WI38 (cell line): Measurements from ENCODE around the gene MBP.
"Not testable (repeated sequence)": the region's sequence is repeated elsewhere in the genome, so short reads cannot be mapped to it uniquely, and the experiment has no call there.

Source experiments
- H3K4me3 ChIP-seq: 2 replicates; pipeline ENCODE4 v1.5.1; 2011; ENCODE audit warnings: low read depth, mild to moderate bottlenecking, control low read depth, low read length
- CTCF ChIP-seq: IDR thresholded peaks from 2 replicates; pipeline ENCODE4 v1.5.1; 2012; ENCODE audit warnings: low read depth, mild to moderate bottlenecking, control low read depth, low read length

The MBP gene

GRCh38 chr18:76996429-76996828 lies 136.2 kb downstream of the MBP start:
- no peak overlapping the region for H3K4me3 ChIP-seq
- no peak for TF ChIP-seq CTCF

- no peak overlapping the region for H3K4me3 ChIP-seq
- no peak for TF ChIP-seq CTCF
Measured at GRCh38 chr18:76995896-76996295, 136.7 kb downstream of the MBP start.

GRCh38 chr18:76994086-76994654 lies 138.4 kb downstream of the MBP start:
- TF ChIP-seq CTCF = no peak
- H3K4me3 ChIP-seq = no peak overlapping the region

- no peak overlapping the region for H3K4me3 ChIP-seq
- no peak for TF ChIP-seq CTCF
Measured at GRCh38 chr18:76993573-76993972, 139.0 kb downstream of the MBP start.

GRCh38 chr18:76993085-76993382 lies 139.5 kb downstream of the MBP start:
- no peak for TF ChIP-seq CTCF
- no peak overlapping the region for H3K4me3 ChIP-seq

GRCh38 chr18:76992226-76993084 lies 140.1 kb downstream of the MBP start:
- no peak overlapping the region for H3K4me3 ChIP-seq
- no peak for TF ChIP-seq CTCF

GRCh38 chr18:76991021-76991688 lies 141.4 kb downstream of the MBP start:
- H3K4me3 ChIP-seq = no peak overlapping the region
- no peak for TF ChIP-seq CTCF

- not testable (repeated sequence) for H3K4me3 ChIP-seq
Measured at GRCh38 chr18:76990343-76991020, 142.1 kb downstream of the MBP start.
